ENCODE measurements around the gene PLCD3. TPM values are rescaled to one million over a fixed set of nuclear protein-coding genes. Genes with fewer than 3 reads are reported as not detected.
A peak's percentile ranks its signal among the peaks of the same experiment; 100 is the strongest.

PLCD3 gene
- total and polyA plus RNA-seq, 5 donors, result 94.2 to 164 (median 133) TPM

- Histone ChIP-seq H3K4me1 (ENCODE audit: control insufficient read depth, insufficient read depth, low read length) (peaks cover 9% of the 10 kb centered on the region), H3K27ac (ENCODE audit: low read length) (peak overlapping the region; percentile 98), H3K27me3 (ENCODE audit: control insufficient read depth, insufficient read depth) (no peaks in the 10 kb centered on the region), H3K4me3 (ENCODE audit: low read length) (peak overlapping the region; percentile 82), H3K9me3 (ENCODE audit: control insufficient read depth, low read length) (no peaks in the 10 kb centered on the region)
- intact Hi-C loops (cut with DNase I), result loop anchor here in 3 of 4 donors (2.0 to 10.0 kb wide), 3 partner anchors 14 to 166 kb away; partner anchors contain the start of genes ACBD4 (in 1 of the 3) and MAP3K14 (in 1 of the 3)
- DNase-seq, result peak; percentile 89 to 96 (median 95)
- ATAC-seq, result peak; percentile 67 to 71
- WGBS, result under 1% methylated on average over 32 of the region's 32 CpGs
Measured at GRCh38 chr17:45149037-45149668, 16.8 kb upstream of the PLCD3 start.

DNA sequence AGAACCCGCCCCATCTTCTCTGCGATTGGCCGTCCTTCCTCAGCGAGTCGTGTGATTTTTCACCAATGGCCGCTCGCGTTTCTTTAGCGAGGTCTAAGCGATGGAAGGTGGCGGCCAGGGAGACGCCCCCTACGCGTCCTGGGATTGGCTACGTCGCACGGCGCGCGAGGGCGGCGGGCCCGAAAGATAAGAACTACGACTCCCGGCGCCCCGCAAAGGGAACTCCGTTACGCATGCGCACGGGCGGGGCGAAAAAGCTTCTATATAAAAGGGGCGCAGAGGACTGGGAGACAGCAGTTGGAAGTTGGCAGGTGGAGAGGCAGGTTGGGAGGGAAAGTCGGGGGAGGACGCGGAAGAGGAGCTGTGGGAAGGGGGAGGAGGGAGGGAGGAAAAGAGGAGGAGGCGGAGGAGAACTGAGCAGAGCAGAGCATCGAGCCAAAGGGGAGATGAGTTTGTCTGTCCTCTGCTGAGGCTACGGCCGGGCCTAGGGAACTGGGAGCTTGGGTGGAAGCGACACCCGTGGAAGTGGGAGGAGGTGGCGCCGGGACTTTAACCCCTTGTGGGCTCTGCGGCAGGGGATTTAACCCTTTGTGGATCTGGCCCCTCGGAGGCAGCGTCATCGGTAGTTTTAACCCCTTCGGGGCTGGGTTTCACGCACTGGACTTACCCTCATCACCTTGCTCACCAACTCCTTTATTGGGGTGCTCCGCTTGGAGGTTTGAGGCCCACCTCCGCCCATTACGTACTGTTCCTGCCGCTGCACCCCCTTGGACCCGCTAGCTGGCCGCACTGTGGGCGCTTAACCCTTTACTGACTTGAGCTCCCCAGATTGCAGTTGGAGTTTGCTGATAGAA is 16.1 kb upstream of the PLCD3 start, which contains the start of gene HEXIM1:
Gene HEXIM1 (plus strand): TSS at position 293 of the 854 bp plus-strand sequence. CDS start 716 bp downstream, outside the sequence.
- Histone ChIP-seq H3K9me3 (ENCODE audit: control insufficient read depth, low read length) (no peaks in the 10 kb centered on the region), H3K4me3 (ENCODE audit: low read length) (peak within 1 kb of the TSS; percentile 85), H3K4me1 (ENCODE audit: control insufficient read depth, insufficient read depth, low read length) (peaks cover 9% of the 10 kb centered on the region), H3K27ac (ENCODE audit: low read length) (peak within 1 kb of the TSS; percentile 99), H3K27me3 (ENCODE audit: control insufficient read depth, insufficient read depth) (no peaks in the 10 kb centered on the region)
- WGBS, result under 1% methylated on average over 58 of the region's 58 CpGs
- peak; percentile 83 to 85 for ATAC-seq
- intact Hi-C loops (cut with DNase I), result loop anchor here in 3 of 4 donors (2.0 to 10.0 kb wide), 3 partner anchors 14 to 166 kb away; partner anchors contain the start of genes ACBD4 (in 1 of the 3) and MAP3K14 (in 1 of the 3)
- peak; percentile 99 to 100 (median 100) for DNase-seq

GRCh38 chr17:45147581-45148182 is 15.4 kb upstream of the PLCD3 start:
- Histone ChIP-seq H3K27me3 (ENCODE audit: control insufficient read depth, insufficient read depth) (no peaks in the 10 kb centered on the region), H3K27ac (ENCODE audit: low read length) (peak overlapping the region; percentile 99), H3K9me3 (ENCODE audit: control insufficient read depth, low read length) (no peaks in the 10 kb centered on the region), H3K4me3 (ENCODE audit: low read length) (peak overlapping the region; percentile 85), H3K4me1 (ENCODE audit: control insufficient read depth, insufficient read depth, low read length) (peaks cover 9% of the 10 kb centered on the region)
- ATAC-seq (peak; percentile 17 to 34), DNase-seq (peak; percentile 86 to 94 (median 93))
- under 1% methylated on average over 38 of the region's 38 CpGs for WGBS
- intact Hi-C loops (cut with DNase I), result loop anchor here in 3 of 4 donors (2.0 to 10.0 kb wide), 4 partner anchors 13 to 167 kb away; partner anchors contain the start of genes ACBD4 (in 1 of the 3), HEXIM2 (in 1 of the 3) and MAP3K14 (in 1 of the 3)

GRCh38 chr17:45146890-45147580 is 14.7 kb upstream of the PLCD3 start:
- DNase-seq, result no peak
- Histone ChIP-seq H3K4me3 (ENCODE audit: low read length) (peak overlapping the region; percentile 85), H3K9me3 (ENCODE audit: control insufficient read depth, low read length) (no peaks in the 10 kb centered on the region), H3K4me1 (ENCODE audit: control insufficient read depth, insufficient read depth, low read length) (peaks cover 9% of the 10 kb centered on the region), H3K27me3 (ENCODE audit: control insufficient read depth, insufficient read depth) (no peaks in the 10 kb centered on the region), H3K27ac (ENCODE audit: low read length) (peak overlapping the region; percentile 99)
- ATAC-seq, result peak; percentile 0 to 7
- intact Hi-C loops (cut with DNase I), result loop anchor here in 3 of 4 donors (2.0 to 10.0 kb wide), 3 partner anchors 14 to 168 kb away; partner anchors contain the start of genes HEXIM2 (in 1 of the 3) and MAP3K14 (in 1 of the 3)
- WGBS, result 9% methylated on average over 29 of the region's 29 CpGs

DNA sequence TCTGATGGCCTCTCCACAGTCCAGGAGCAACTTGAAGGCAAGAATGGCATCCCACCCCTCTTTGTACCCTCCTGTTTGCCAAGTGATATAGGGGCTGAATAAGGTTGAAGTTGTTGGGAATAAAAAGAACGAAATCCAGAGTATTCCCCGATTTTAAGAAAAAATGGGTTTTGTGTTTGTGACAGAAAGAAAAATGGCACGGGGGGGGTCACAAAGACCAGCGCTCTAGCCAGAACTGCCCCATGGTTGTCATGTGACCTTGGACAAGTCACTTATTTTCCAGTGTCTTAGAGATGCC is 14.2 kb upstream of the PLCD3 start:
- 80% methylated on average over 4 of the region's 4 CpGs for WGBS
- Histone ChIP-seq H3K9me3 (ENCODE audit: control insufficient read depth, low read length) (no peaks in the 10 kb centered on the region), H3K4me1 (ENCODE audit: control insufficient read depth, insufficient read depth, low read length) (peaks cover 7% of the 10 kb centered on the region), H3K4me3 (ENCODE audit: low read length) (no peak overlapping the region), H3K27ac (ENCODE audit: low read length) (peak overlapping the region; percentile 98), H3K27me3 (ENCODE audit: control insufficient read depth, insufficient read depth) (no peaks in the 10 kb centered on the region)
- ATAC-seq, result no peak
- DNase-seq, result no peak
- intact Hi-C loops (cut with DNase I), result loop anchor here in 3 of 4 donors (2.0 to 10.0 kb wide), 3 partner anchors 14 to 168 kb away; partner anchors contain the start of genes HEXIM2 (in 1 of the 3) and MAP3K14 (in 1 of the 3)

DNA sequence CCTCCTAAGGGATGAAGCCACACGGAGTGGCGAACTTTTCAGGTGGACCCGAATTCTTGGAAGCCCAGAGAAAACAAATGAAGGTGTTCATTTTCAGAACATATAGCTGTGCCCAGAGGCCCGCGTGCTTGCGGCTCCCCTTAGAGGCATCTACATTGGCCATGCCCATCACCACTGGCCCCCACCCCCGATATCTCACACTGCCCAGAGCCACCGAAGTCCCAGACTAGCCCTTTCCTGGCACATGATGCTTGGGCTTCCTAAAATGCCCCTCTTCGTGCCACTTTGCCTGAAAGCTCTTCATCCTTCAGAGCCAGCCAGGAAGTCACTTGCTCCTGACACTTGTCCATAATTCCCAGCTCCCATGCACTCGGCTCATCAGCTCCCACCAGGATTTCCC is 13.9 kb upstream of the PLCD3 start:
- ATAC-seq (no peak), DNase-seq (peak in 1 of 3 donors; percentile 54)
- Histone ChIP-seq H3K27ac (ENCODE audit: low read length) (no peak overlapping the region), H3K4me3 (ENCODE audit: low read length) (no peak overlapping the region), H3K9me3 (ENCODE audit: control insufficient read depth, low read length) (no peaks in the 10 kb centered on the region), H3K4me1 (ENCODE audit: control insufficient read depth, insufficient read depth, low read length) (peaks cover 5% of the 10 kb centered on the region), H3K27me3 (ENCODE audit: control insufficient read depth, insufficient read depth) (no peaks in the 10 kb centered on the region)
- WGBS, result 85% methylated on average over 10 of the region's 10 CpGs
- intact Hi-C loops (cut with DNase I), result loop anchor here in 3 of 4 donors (2.0 to 10.0 kb wide), 3 partner anchors 15 to 169 kb away; partner anchors contain the start of genes HEXIM2 (in 1 of the 3) and MAP3K14 (in 1 of the 3)

- Histone ChIP-seq H3K27me3 (ENCODE audit: control insufficient read depth, insufficient read depth) (no peaks in the 10 kb centered on the region), H3K4me3 (ENCODE audit: low read length) (no peak overlapping the region), H3K4me1 (ENCODE audit: control insufficient read depth, insufficient read depth, low read length) (peaks cover 5% of the 10 kb centered on the region), H3K27ac (ENCODE audit: low read length) (peak overlapping the region; percentile 92), H3K9me3 (ENCODE audit: control insufficient read depth, low read length) (no peaks in the 10 kb centered on the region)
- no peak for ATAC-seq
- DNase-seq, result no peak
- 78% methylated on average over 8 of the region's 8 CpGs for WGBS
- intact Hi-C loops (cut with DNase I), result loop anchor here in 2 of 4 donors (5.0 to 10.0 kb wide), 2 partner anchors 52 to 170 kb away; partner anchors contain the start of gene MAP3K14 (in 1 of the 2)
Measured at GRCh38 chr17:45145035-45145389, 12.7 kb upstream of the PLCD3 start.

- ATAC-seq (peak; percentile 40 to 46), DNase-seq (peak; percentile 72 to 91 (median 90))
- no peaks in the 10 kb centered on the region for H3K9me3 ChIP-seq (ENCODE audit: control insufficient read depth, low read length)
- H3K4me3 ChIP-seq (ENCODE audit: low read length), result peak overlapping the region; percentile 54
- 16% methylated on average over 71 of the region's 71 CpGs for WGBS
- no peaks in the 10 kb centered on the region for H3K27me3 ChIP-seq (ENCODE audit: control insufficient read depth, insufficient read depth)
- H3K4me1 ChIP-seq (ENCODE audit: control insufficient read depth, insufficient read depth, low read length), result peaks cover 5% of the 10 kb centered on the region
- intact Hi-C loops (cut with DNase I), result loop anchor here in 2 of 4 donors (5.0 to 10.0 kb wide), 2 partner anchors 53 to 170 kb away; partner anchors contain the start of gene MAP3K14 (in 1 of the 2)
- peak overlapping the region; percentile 92 for H3K27ac ChIP-seq (ENCODE audit: low read length)
Measured at GRCh38 chr17:45144199-45145034, 12.1 kb upstream of the PLCD3 start.

- Histone ChIP-seq H3K27me3 (ENCODE audit: control insufficient read depth, insufficient read depth) (no peaks in the 10 kb centered on the region), H3K27ac (ENCODE audit: low read length) (peak overlapping the region; percentile 92), H3K9me3 (ENCODE audit: control insufficient read depth, low read length) (no peaks in the 10 kb centered on the region), H3K4me1 (ENCODE audit: control insufficient read depth, insufficient read depth, low read length) (peaks cover 5% of the 10 kb centered on the region), H3K4me3 (ENCODE audit: low read length) (peak overlapping the region; percentile 54)
- ATAC-seq (peak; percentile 43 to 50), DNase-seq (peak; percentile 94 to 97 (median 96))
- intact Hi-C loops (cut with DNase I), result loop anchor here in 1 of 4 donors (10.0 kb wide), 1 partner anchor 171 kb away; the partner anchor contains the start of gene MAP3K14
- WGBS, result 11% methylated on average over 21 of the region's 21 CpGs
Measured at GRCh38 chr17:45143767-45144198, 11.5 kb upstream of the PLCD3 start.

All from right cardiac atrium (tissue), 5 donors.